ENCODE measurements around the gene SCAMP1. TPM values are rescaled to one million over a fixed set of nuclear protein-coding genes. Genes with fewer than 3 reads are reported as not detected.

Gene SCAMP1
- total RNA-seq, 6 experiments from 2014 or later = 37.4 to 50.6 (median 44.9) TPM

DNA sequence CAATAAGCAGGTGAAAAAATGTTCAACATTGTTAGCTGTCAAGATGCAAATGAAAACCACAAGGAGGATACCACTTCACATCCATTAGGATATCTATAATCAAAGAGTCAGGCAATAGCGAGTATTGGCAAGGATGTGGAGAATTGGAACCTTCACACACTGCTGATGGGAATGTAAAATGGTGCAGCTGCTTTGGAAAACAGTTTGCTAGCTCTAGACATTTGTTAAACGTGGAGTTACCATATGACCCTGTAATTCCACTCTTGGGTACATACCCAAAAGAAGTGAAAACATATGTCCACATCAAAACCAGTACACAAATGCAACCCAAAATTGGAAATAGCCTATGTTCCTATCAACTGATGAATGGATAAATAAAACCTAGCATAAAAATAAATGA is 37.4 kb downstream of the SCAMP1 start:
- Mint-ChIP-seq H3K4me3 (no peak overlapping the region), H3K36me3 (ENCODE audit: low read depth) (no peaks in the 10 kb centered on the region)
- DNase-seq = no peak

DNA sequence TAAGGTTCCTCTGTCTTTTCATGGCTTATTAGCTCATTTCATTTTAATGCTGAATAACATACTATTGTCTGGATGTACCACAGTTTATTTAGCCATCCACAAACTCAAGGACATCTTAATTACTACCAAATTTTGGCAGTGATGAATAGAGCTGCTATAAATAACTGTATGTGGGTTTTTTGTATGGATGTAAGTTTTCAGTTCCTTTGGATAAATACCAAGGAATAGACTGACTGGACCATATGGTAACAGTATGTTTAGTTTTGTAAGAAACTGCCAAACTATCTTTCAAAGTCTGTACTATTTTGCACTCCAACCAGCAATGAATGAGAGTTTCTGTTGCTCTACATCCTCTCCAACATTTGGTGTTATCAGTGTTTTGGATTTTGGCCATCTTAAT is 38.7 kb downstream of the SCAMP1 start:
- Mint-ChIP-seq H3K27me3 (ENCODE audit: insufficient read depth) (peaks cover 4% of the 10 kb centered on the region; the same call in 1 of the 2 replicates), H3K36me3 (ENCODE audit: low read depth) (no peaks in the 10 kb centered on the region), H3K27ac (no peak overlapping the region), H3K4me1 (ENCODE audit: low read depth) (peaks cover 18% of the 10 kb centered on the region), H3K4me3 (no peak overlapping the region), H3K9me3 (no peaks in the 10 kb centered on the region)
- DNase-seq = no peak
- TF ChIP-seq, protein P1, sequence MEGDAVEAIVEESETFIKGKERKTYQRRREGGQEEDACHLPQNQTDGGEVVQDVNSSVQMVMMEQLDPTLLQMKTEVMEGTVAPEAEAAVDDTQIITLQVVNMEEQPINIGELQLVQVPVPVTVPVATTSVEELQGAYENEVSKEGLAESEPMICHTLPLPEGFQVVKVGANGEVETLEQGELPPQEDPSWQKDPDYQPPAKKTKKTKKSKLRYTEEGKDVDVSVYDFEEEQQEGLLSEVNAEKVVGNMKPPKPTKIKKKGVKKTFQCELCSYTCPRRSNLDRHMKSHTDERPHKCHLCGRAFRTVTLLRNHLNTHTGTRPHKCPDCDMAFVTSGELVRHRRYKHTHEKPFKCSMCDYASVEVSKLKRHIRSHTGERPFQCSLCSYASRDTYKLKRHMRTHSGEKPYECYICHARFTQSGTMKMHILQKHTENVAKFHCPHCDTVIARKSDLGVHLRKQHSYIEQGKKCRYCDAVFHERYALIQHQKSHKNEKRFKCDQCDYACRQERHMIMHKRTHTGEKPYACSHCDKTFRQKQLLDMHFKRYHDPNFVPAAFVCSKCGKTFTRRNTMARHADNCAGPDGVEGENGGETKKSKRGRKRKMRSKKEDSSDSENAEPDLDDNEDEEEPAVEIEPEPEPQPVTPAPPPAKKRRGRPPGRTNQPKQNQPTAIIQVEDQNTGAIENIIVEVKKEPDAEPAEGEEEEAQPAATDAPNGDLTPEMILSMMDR (IDR thresholded peaks at IDR 0.05) = no peak

More for the DNA sequence above, 37.4 kb downstream of the SCAMP1 start:
- Mint-ChIP-seq H3K4me1 (ENCODE audit: low read depth) (peaks cover 18% of the 10 kb centered on the region), H3K27ac (no peak overlapping the region), H3K27me3 (ENCODE audit: insufficient read depth) (peaks cover 4% of the 10 kb centered on the region; the same call in 1 of the 2 replicates), H3K9me3 (no peaks in the 10 kb centered on the region)
- TF ChIP-seq, protein P1 (IDR thresholded peaks at IDR 0.05) = no peak

DNA sequence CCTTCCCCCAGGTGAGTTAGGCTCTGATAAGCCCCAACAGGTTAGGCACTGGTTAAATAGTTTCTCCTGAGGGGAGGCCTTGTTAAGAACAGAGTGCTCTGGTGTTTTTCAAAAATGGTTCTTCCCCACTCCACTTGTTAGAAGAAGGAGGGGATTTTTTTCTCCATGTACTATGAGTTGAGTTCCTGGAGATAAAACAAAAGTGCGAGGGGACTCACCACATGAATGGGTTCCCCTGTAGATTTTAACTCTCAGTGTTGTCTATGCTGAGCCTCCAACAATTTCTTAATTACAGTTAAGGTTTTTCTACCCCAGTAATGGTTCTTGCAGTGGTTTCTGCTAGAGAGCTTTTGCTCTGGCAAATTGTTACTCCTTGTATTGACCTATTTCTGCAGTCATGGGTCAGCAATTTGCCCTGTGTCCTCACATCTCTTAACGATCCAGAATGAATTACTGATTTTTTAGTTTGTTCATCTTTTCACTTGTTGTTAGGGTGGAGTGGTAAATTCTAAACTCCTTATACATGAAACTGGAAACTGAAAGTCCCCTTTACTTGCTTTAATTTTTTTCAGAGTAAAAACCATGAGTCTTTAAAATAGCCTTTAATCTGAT is 44.4 kb downstream of the SCAMP1 start:
- H3K4me1 Mint-ChIP-seq (ENCODE audit: low read depth) = peaks cover 37% of the 10 kb centered on the region
- H3K27me3 Mint-ChIP-seq (ENCODE audit: insufficient read depth) = peaks cover 4% of the 10 kb centered on the region; the same call in 1 of the 2 replicates
- no peaks in the 10 kb centered on the region for H3K9me3 Mint-ChIP-seq
- H3K36me3 Mint-ChIP-seq (ENCODE audit: low read depth) = peaks cover 6% of the 10 kb centered on the region; the same call in 1 of the 2 replicates
- no peak overlapping the region for H3K4me3 Mint-ChIP-seq
- no peak overlapping the region for H3K27ac Mint-ChIP-seq
- TF ChIP-seq, protein P1 (IDR thresholded peaks at IDR 0.05) = no peak
- DNase-seq = no peak

DNA sequence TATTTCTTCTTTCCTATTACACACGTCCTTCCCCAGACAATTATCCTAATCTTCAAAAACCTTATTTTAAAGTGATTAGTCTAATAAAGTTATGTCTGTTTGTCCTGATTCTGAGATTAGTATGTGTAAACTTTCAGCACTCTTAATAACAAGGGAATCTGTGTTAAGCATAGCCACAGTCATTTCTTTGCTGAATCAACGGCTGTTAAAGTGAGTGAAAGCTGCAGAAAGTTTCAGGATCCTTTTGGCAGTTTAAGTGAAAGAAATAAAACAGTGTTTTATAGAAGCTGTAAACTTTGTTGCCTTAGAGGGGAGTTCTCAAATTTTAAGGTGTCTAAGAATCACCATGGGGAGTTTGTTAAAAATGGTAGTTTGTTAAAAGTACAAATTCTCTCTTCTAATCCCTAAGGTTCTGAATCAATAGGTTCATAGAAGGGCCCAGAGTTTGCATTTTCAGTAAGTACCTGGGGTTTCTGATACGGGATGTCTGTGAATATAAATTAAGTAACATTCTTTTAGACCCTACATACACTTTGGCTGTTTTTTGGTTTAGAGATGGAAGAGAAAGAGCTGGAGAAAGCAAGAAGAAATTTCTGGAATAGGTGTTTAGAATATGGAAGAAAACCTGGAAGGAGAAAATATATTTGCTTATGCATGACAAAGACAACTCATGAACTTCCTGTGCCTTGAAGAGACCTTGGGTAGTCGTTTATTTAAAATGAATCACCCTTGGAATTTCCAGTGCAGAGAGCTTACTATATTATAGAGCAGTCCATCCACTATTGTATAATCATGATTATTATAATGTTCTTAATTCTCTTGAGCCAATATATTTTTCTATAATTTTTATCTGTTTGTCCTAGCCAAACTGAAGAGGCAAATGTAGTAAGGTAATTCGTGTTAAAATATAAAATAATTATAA is 45.7 kb downstream of the SCAMP1 start:
- H3K4me1 Mint-ChIP-seq (ENCODE audit: low read depth) = peaks cover 37% of the 10 kb centered on the region
- no peaks in the 10 kb centered on the region for H3K27me3 Mint-ChIP-seq (ENCODE audit: insufficient read depth)
- H3K27ac Mint-ChIP-seq = peak overlapping the region; percentile 54
- no peaks in the 10 kb centered on the region for H3K9me3 Mint-ChIP-seq
- H3K36me3 Mint-ChIP-seq (ENCODE audit: low read depth) = peaks cover 6% of the 10 kb centered on the region; the same call in 1 of the 2 replicates
- TF ChIP-seq, protein P1 (IDR thresholded peaks at IDR 0.05) = no peak
- H3K4me3 Mint-ChIP-seq = peak overlapping the region; percentile 27; the same call in 1 of the 2 replicates
- peak; percentile 50 for DNase-seq

DNA sequence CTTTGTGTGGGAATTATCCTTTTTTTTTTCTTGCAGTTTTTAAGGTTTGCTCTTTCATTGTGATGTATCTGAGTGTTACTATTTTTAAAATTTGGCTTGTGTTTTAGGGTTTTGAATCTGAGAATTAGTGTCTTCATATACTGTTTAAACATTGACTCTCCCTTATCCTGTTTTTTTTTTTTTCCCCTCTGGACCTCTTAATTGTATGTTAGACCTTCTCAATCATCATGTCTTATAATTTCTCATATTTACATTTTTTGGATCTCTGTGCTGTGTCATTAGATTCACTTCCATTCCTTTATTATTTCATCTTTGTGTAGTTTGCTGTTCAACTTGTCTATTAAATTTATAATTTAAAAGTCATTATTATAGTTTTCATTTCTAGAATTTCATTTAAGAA is 47.0 kb downstream of the SCAMP1 start:
- Mint-ChIP-seq H3K4me1 (ENCODE audit: low read depth) (peaks cover 50% of the 10 kb centered on the region), H3K4me3 (no peak overlapping the region), H3K27me3 (ENCODE audit: insufficient read depth) (no peaks in the 10 kb centered on the region), H3K27ac (no peak overlapping the region), H3K9me3 (no peaks in the 10 kb centered on the region), H3K36me3 (ENCODE audit: low read depth) (peaks cover 6% of the 10 kb centered on the region; the same call in 1 of the 2 replicates)
- TF ChIP-seq, protein P1 (IDR thresholded peaks at IDR 0.05) = no peak
- DNase-seq = no peak

All from HFFc6 (cell line).